Fibroblast of pulmonary artery (primary cell): Measurements from ENCODE around the gene FAM227B.

Source experiments
- DNase-seq: peaks from one replicate; pipeline ENCODE4 v3.0.0-alpha.2; 2010; ENCODE audit warnings: low read depth
- H3K4me3 ChIP-seq: replicated peaks from 2 replicates; pipeline ENCODE4 v1.5.1; 2011; ENCODE audit warnings: low read depth, mild to moderate bottlenecking, control low read depth, low read length, moderate library complexity
- TF ChIP-seq, protein P1 (sequence below): IDR thresholded peaks from 2 replicates; pipeline ENCODE4 v1.5.1; 2011; ENCODE audit warnings: mild to moderate bottlenecking, control low read depth, low read length, inconsistent platforms; ENCODE audit errors: missing control alignments

FAM227B gene

DNA sequence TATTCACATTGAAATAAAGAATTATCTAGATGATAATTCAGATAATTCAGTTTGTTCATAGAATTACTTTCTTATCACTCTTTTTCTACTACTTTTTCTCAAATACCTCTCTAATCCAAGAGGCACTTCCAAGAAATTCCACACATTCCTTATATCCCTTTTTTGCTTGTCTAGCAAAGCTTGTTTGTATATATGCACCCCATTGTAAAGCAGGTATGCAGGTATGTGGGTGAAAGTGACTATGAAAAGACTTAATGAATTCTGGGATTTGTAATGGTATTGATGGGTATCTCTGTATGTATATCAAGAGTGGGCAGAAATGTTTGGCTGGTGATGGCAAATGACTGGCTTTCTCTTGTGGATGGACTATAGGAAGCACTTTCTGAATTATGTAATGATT lies 291.7 kb downstream of the FAM227B start:
- TF ChIP-seq, protein P1, sequence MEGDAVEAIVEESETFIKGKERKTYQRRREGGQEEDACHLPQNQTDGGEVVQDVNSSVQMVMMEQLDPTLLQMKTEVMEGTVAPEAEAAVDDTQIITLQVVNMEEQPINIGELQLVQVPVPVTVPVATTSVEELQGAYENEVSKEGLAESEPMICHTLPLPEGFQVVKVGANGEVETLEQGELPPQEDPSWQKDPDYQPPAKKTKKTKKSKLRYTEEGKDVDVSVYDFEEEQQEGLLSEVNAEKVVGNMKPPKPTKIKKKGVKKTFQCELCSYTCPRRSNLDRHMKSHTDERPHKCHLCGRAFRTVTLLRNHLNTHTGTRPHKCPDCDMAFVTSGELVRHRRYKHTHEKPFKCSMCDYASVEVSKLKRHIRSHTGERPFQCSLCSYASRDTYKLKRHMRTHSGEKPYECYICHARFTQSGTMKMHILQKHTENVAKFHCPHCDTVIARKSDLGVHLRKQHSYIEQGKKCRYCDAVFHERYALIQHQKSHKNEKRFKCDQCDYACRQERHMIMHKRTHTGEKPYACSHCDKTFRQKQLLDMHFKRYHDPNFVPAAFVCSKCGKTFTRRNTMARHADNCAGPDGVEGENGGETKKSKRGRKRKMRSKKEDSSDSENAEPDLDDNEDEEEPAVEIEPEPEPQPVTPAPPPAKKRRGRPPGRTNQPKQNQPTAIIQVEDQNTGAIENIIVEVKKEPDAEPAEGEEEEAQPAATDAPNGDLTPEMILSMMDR: no peak

DNA sequence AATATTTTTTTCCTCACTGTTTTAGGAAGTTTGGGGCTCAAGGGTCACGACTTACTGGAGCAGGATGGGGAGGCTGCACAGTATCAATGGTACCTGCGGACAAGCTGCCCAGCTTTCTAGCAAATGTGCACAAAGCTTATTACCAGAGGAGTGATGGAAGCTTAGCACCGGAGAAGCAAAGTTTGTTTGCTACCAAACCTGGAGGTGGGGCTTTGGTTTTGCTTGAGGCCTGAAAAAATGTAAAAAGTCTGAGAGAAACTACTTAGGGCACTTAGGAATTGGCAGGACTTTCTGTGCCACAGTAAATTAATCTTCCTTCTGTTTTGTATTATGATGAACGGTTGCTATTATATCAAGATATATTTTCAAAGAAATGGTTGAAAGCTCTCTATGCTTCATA lies 292.7 kb downstream of the FAM227B start:
- TF ChIP-seq, protein P1: no peak
- no peak for DNase-seq
- H3K4me3 ChIP-seq: no peak overlapping the region

More for the DNA sequence above, 291.7 kb downstream of the FAM227B start:
- H3K4me3 ChIP-seq: no peak overlapping the region
- DNase-seq: no peak

DNA sequence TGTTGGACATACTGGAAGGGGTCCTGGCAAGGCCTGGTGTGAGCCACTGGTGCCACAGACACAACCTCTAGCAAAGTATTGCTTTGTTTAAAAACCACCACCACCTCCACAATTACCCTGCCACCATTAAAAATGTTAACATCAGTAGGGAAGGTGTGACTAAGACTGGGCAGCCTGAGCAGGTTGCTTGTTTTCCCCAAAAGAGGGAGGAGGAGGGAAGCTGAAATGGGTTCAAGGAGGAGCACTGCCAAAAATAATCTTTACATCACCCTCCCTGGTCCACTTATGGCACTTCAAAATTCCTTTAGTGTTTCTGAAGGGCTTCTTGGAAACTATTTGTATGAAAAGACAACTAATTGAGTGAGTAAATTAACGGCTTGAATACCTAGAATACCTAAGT lies 297.4 kb downstream of the FAM227B start:
- no peak overlapping the region for H3K4me3 ChIP-seq
- DNase-seq: no peak
- TF ChIP-seq, protein P1: no peak

DNA sequence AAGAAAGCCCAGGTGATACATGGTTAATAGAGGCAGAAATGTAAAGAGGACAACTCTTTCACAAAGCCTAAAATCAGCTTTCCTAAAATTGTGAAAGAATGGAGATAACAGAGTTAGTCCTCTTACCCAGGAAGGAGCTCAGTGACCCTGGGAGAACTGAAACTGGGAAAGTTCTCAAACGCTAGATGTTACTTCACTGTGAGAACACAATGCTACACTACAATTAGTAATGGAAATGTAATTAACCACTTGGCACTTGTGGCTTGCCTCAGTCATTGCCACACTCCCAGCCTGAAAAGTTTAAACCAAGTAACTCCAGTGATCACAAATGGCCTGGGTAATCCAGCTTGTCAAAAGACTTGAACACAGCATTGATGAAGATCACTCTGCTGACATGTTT lies 300.3 kb downstream of the FAM227B start:
- no peak for DNase-seq
- TF ChIP-seq, protein P1: no peak
- H3K4me3 ChIP-seq: no peak overlapping the region

DNA sequence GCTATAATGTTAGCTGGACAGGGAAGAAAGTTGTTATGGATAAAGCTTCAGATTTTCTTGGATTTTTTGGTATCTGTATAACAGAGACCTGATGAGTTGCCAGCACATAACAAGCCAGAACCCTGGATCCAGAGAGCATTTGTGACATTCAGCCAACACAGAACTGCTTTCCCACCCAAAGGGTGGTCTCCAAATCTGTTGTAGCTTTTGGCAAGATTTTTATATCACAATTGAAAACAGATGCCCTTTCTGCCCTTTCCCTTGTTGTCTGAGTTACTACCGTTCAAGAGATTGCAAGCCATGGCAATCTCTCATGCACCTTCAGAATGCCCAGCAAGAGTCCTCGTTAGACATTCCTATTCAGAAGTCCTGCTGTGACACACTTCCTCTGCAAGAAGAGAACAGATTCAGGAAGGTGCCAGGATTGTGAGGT lies 305.2 kb downstream of the FAM227B start:
- no peak overlapping the region for H3K4me3 ChIP-seq
- TF ChIP-seq, protein P1: no peak
- DNase-seq: no peak

DNA sequence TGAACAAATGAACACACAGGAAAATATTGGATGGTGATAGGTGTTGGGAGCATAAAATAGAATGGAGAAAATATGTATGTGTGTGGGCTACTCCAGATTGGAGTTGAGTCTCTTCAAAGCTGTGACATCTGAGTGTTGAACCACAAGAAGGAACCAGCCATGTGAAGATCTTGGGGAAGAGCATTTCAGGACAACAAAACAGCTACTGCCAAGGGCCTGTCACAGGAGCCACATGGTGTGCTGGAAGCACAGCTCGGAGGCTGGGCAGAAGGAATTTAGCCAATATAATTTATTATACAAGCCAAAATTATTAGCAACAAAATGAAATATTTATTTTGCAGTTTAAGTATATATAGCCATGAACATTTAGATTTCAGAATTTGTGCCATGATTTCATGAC lies 305.9 kb downstream of the FAM227B start:
- DNase-seq: no peak
- H3K4me3 ChIP-seq: no peak overlapping the region
- TF ChIP-seq, protein P1: no peak

DNA sequence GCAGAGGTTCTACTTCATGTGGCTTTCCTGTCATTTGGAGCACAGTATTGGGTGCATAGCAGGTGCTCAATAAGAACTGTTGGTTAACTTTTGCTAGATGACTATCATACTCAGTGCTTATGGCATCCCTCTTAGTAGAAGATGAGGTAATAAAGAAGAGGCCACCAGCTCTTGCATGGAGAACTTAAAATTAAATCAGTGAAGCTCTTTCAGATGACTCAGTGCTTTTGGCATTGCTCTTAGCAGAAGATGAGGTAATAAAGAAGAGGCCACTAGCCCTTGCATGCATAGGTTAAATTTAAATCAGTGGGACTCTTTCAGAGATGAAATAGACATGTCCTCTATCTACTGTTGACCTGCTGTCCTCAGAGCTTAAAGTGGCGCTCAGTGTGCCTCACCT lies 307.0 kb downstream of the FAM227B start:
- DNase-seq: peak; percentile 84
- TF ChIP-seq, protein P1: no peak
- H3K4me3 ChIP-seq: no peak overlapping the region
